GOT3 (cell line): ENCODE results near the gene SPTB.

Source experiments
- DNase-seq: peaks from one replicate; lab custom pipeline; 2025; ENCODE audit warnings: mixed read lengths; lab: John Stamatoyannopoulos, UW

The SPTB gene

DNA sequence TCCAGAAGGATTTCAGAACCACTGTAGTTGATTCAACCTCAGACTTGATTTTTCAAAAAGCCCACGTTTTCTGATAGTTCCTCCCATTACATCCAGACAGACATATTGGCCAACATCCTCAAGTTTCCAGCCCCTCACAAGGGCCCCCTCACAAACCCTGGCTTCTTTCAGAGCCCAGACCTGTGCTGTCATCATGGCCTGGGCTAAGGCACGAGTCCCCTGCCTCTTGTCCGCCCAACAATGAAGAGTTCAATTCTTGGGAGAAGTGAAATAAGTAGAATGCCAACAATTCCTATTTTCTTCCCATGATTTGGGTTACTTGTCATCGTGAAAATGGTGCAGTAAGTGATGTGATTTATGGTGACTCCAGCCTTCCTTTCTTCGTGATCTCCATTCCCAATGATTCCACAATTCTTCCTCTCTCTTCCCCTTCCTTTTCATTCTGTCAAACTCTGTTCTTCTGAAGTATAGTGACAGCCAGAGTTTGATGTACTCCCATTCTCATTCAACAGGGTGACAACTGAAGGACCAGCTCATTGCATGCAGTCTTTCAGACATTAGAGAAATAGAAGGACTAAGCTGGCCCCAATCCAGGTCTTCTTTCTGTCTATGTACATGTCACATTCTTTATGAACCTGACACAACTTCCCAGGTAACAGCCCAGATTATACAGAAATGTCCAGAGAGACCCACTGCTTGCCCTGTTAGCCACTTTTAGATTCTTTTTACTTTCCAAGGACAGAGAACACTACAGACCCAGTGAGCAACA is 29.2 kb downstream of the SPTB start:
- no peak for DNase-seq

DNA sequence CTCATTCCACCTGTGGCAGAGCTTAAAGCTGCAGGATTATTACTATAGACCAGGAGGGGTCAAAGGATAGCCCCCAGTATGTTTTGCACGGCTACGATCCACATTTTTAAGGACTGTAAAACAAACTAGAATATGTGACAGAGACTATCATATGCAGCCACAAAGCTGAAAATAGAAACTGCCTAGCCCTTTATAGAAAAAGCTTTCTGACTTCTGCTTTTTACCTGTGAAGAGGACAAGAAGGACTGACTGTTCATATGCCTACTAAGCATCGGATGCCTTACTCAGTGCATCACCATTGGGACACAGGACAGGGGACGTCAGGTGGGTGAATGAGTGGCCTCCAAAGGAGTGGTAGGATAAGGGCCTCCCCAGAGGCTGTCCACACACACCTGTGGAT is 29.8 kb downstream of the SPTB start:
- no peak for DNase-seq

DNA sequence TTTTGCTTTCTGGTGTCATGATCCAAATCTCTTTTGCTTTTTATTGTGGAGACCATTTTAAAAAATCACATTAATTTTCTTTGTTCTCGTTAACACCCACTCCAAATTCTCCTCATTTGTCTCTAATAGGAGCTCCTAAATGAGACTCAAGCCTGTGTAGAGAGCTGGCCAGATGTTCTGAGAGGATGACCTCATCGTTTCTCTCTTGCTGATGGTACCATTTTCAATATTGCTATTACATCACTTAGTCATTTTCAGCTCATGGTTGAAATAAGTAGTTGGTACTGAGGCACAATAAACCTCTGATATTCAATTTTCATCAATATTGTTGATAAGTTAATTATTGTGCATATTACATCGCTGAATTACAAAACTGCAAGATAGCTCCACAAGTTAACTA is 31.5 kb downstream of the SPTB start:
- DNase-seq: no peak

GRCh38 chr14:64846319-64846718 is 33.4 kb downstream of the SPTB start:
- no peak for DNase-seq

DNA sequence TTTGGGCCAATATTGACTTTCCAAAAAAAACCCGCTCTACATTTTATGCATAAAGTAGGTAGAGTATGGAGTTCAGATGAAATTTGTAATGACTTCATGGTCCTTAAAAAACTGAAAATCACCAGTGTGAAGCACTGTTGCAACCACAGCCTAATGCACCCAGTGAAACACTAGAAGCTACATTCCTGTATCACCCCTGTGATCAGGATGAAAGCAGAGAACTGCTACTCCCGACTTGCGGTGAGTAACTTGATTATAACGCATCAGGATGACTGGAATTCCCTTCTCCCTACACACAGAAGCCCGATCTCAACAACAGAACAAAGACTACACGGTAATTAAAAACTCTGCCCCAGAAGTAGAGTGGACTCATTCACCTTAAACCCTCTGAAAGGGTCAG is 33.8 kb downstream of the SPTB start:
- DNase-seq: no peak

DNA sequence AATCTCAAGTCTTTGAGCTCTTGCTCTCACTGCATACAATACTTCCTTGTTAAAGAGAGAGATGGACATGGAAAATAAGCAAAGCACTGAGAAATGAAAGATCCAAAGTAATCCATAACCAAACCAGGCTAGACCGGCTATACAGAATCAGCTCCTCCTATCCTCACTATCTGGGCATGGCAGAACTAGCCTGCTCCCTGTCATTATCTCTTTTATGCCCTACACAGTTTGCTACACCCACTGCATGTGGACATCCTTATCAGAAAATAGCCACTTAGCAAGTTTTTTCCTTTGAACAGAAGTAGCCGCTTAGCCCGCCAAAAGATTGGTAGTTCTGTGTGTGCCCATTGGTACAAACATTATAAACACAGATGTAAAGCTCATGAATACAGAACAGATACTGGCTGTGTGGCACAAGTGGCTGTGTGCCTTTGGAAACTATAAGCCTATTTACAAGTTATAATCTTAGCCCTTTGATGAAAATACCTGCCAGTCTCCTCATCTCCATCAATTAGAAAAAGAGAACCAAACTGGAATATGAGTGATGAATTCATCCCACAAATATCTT is 34.7 kb downstream of the SPTB start:
- no peak for DNase-seq

DNA sequence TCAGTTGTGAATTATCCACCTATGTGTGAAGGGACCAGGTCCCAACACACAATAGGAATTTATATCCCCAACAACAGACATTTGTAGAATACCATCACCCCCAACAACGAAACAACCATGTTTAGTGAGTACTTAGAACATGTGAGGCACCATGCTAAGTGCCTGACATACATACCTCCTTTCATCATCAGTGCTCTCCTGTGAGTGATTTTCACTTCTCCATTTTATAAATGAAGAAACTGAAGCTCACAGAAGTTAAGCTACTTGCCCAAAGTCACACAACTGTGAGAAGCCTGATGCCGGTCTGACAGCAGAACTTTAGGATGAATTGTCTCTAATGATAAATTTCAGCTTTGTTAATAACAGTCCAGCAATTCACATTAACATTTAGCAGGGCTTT is 35.4 kb downstream of the SPTB start:
- DNase-seq: no peak

DNA sequence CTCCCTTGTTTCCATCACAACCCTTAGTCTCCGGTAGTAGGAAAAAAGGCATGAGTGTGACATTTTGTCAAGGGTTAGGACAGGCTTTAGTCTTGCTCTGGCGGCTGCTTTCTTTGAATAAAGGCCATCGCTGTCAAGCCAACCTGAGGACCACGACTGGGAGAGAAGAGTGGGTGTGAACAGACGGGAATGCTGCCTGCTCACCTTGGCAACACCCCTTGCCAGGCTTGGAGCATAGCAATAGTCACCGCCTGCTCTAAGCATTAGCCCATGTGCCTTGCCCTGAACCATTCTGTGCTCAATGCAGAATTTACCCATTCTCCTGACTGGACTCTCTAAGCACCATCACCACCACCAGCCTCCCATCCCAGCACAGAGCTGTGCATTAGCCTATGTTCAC is 36.2 kb downstream of the SPTB start:
- no peak for DNase-seq

DNA sequence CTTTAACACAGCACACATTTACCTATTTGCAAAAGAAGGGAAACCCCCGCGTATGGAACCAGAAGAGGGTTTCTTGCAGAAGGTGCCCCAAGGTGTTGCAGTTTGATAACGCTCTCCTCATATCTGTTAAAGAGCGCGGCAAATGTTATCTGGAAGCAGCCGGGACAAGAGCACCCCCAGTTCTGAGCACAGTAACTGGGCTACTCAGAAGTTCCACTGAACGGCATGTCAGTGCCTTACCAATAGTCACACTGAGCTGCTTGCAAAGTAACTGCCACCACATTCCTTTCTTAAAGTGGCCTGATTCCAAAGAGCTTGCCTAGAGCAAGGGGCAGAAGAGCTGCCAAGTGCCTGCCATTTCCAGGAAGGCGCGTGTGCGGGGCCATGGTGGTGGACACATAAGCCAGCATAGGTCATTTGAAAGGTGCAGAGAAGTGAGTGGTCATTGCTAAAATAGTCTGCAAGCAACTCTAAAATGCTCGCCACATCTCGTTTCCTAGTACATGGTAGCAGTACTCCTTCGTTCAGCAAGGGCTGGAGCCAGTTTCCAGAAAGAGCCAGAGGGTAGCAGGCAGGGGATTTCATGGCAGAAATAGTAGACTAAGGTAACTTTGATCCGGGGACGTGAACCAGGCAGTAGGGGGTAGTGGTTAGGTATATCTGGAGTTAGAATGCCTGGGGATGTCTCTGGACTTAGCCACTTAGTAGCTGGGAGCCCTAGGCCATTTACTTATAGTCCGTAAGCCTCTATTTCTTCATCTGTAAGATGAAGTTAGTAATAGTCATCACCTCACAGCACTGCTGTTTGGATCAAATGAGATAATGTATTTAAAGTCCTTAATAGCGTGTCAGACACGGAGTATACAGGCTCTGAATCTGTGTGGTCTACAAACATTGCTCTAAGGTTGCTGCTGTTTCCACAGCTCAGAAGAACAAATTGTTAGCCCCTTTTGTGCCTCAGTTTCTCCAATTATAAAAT is 37.6 kb downstream of the SPTB start:
- DNase-seq: no peak

DNA sequence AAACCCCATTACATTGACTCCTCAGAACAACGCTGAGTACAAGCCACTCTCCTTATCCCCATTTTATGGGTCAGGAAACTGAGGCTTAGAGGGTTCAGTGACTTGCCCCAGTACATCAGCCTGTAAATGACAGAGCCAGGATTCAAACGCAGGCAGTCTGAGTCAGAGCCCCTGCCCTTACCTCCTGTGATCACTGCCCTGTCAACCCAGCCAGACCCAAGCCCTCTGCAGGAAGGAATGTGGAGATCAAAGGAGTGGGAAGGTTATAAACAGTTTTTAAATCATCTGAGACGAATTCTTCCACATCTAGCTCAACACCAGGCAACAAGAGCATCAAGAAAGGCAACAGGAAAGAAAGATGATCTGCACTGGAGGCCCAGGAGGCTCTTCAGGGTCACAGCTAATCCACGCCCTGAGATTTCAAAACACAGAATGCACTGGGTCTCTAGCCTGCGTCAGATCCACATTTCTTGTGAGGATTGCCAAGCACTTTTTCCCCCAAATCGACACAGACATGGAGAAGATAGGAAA is 38.5 kb downstream of the SPTB start:
- DNase-seq: no peak

- no peak for DNase-seq
Measured at GRCh38 chr14:64838656-64839055, 41.1 kb downstream of the SPTB start.

DNA sequence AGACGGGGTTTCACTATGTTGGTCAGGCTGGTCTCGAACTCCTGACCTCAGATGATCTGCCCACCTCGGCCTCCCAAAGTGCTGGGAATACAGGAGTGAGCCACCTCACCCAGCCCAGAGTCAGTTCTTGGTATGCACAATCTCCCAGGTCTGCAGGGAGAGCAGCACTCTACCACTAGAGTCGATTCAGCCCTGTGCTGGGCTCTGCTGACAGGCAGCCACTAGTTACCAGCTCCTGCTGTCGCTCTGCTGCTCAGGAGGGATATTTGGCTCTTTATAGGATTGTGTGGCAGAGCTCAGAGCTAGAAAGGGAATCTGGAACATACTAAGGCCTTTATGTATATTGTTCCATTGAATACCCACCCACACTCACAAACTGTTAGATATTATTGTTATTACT is 44.3 kb downstream of the SPTB start:
- DNase-seq: no peak

- DNase-seq: no peak
Measured at GRCh38 chr14:64834965-64835364, 44.7 kb downstream of the SPTB start.

GRCh38 chr14:64831419-64831818 is 48.3 kb downstream of the SPTB start:
- no peak for DNase-seq

DNA sequence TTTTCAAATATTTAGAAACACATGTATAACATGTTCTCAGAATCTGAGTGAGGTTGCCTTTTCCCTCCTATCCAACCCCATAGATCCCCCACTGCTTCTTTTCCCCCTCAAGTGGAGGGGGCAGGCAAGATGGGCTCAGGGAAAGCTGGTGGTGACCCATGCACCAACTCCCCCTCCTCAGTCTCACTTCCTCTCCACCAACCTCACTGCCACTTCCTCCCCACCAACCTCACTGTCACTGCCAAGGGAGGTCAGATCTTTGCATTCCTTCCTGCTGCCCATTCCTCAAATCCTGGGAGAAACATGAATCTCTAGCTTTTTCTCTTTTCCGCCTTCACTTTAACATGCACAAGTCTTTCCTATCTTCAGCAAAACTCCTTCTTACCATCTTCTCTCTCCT is 48.7 kb downstream of the SPTB start:
- DNase-seq: no peak

DNA sequence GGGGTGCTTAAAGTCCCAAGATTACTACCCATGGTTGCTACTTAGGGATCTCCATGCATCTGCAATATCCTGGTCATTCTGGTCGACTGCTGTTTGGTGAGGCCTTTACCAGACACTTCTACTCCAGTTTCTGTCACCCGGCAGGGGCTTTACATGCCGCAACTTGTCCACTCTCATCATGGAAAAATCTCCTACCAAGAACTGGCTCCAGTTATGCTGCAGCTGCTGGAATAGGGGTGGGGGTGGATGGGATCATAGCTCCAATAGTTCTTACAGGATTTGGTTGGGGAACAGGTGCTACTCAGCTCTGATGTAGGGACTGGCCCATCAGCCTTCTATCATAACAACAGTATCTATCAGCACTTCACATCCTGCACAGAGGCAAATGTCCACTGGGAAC is 51.6 kb downstream of the SPTB start:
- DNase-seq: no peak

- no peak for DNase-seq
Measured at GRCh38 chr14:64826845-64827244, 52.9 kb downstream of the SPTB start.

DNA sequence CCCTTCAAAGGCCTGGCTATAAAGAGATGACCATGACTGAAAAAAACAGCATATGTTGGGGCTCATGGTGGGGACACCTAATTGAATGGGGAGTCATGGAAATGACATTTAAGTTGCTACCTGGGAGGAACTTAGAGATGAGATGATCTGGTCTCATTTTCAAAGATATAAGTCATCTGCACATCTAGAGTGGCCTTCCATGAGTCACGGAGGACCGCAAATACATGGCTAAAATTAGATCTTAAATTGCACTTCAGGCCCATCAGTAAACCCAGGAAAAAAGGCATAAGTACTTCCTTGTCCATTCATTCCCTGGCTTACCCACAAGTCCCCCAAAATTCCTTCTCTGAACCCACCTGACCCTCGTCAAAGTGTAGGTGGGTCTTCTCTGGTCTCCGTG is 53.4 kb downstream of the SPTB start:
- no peak for DNase-seq

DNA sequence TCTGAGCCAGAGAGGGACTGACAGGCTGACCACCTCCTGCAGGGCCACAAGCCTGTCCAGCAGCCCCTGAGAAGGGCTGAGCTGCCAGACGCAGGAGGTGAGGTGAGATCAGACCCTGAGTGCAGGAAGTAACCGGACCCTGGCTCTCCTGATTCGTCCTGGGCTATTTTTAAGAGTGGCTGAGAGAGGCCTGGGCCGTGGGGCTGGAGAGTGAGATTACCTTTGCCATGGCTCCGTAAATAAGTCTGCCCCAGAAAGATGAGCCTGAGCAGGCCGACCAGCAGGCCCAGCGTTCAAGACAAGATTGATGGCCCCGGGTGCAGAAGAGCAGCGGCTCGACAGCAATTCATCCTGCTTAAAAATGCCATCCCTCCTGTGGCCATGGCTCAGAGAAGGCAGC is 54.2 kb downstream of the SPTB start:
- no peak for DNase-seq

- no peak for DNase-seq
Measured at GRCh38 chr14:64825006-64825405, 54.7 kb downstream of the SPTB start.

GRCh38 chr14:64824471-64824870 is 55.2 kb downstream of the SPTB start:
- no peak for DNase-seq

- DNase-seq: no peak
Measured at GRCh38 chr14:64823305-64823861, 56.3 kb downstream of the SPTB start.
